Endodermal cell (in vitro differentiated cells): ENCODE results near the gene PRDM5. TPM values are rescaled to one million over a fixed set of nuclear protein-coding genes. Genes with fewer than 3 reads are reported as not detected.

Experiments used
- DNase-seq: peaks from one replicate; pipeline ENCODE4 v3.0.0-alpha.2; 2017
- H3K27ac ChIP-seq: 2 replicates; pipeline ENCODE4 v1.5.1; 2013; ENCODE audit warnings: mild to moderate bottlenecking, low read depth, low read length, moderate library complexity
- H3K27me3 ChIP-seq: 2 replicates; pipeline ENCODE4 v1.6.1; 2013; ENCODE audit warnings: mild to moderate bottlenecking, low read length, moderate library complexity; ENCODE audit not compliant: insufficient read depth, control insufficient read depth, poor library complexity, severe bottlenecking
- H3K36me3 ChIP-seq: 2 replicates; pipeline ENCODE4 v1.7.0; 2013; ENCODE audit warnings: mild to moderate bottlenecking, low read length, moderate library complexity; ENCODE audit not compliant: control insufficient read depth, insufficient read depth
- H3K4me1 ChIP-seq: one replicate; pipeline ENCODE4 v1.7.0; 2013; ENCODE audit warnings: low read length; ENCODE audit not compliant: control insufficient read depth, insufficient read depth
- H3K4me3 ChIP-seq: 2 replicates; pipeline ENCODE4 v1.5.1; 2013; ENCODE audit warnings: mild to moderate bottlenecking, low read length, moderate library complexity
- H3K9ac ChIP-seq: 2 replicates; pipeline ENCODE4 v1.6.1; 2013; ENCODE audit warnings: mild to moderate bottlenecking, low read length, moderate library complexity; ENCODE audit not compliant: poor library complexity, severe bottlenecking; ENCODE audit errors: extremely low read depth
- H3K9me3 ChIP-seq: 2 replicates; pipeline ENCODE4 v1.6.1; 2013; ENCODE audit warnings: mild to moderate bottlenecking, low read length, moderate library complexity; ENCODE audit not compliant: control insufficient read depth
- H3K27ac Mint-ChIP-seq: 2 replicates; pipeline ENCODE4 v1.8.0; 2020; ENCODE audit warnings: mixed read lengths
- H3K27me3 Mint-ChIP-seq: 2 replicates; pipeline ENCODE4 v1.8.0; 2021; ENCODE audit warnings: mild to moderate bottlenecking, mixed read lengths; ENCODE audit not compliant: insufficient read depth
- H3K36me3 Mint-ChIP-seq: 2 replicates; pipeline ENCODE4 v1.8.0; 2020; ENCODE audit warnings: low read depth, mixed read lengths
- H3K4me1 Mint-ChIP-seq: 2 replicates; pipeline ENCODE4 v1.8.0; 2020; ENCODE audit warnings: mixed read lengths
- H3K4me3 Mint-ChIP-seq: 2 replicates; pipeline ENCODE4 v1.8.0; 2020; ENCODE audit warnings: mild to moderate bottlenecking, moderate library complexity, mixed read lengths
- H3K9me3 Mint-ChIP-seq: 2 replicates; pipeline ENCODE4 v1.8.0; 2020; ENCODE audit warnings: mild to moderate bottlenecking, mixed read lengths
- CTCF ChIP-seq: fragments of 200-600 bp; sonication (generic); conservative IDR thresholded peaks from 2 replicates; pipeline ENCODE4 v1.5.0; 2021; ENCODE audit warnings: antibody characterized with exemption, mild to moderate bottlenecking
- WGBS, 2 experiments: methylation state at CpG; one replicate each; pipeline versions ENCODE4 v1.1.5 to v1.1.7; 2013; ENCODE audit warnings: missing lambda C conversion rate in 2 of 2, mixed read lengths in 1 of 2; ENCODE audit not compliant: insufficient coverage in 1 of 2, insufficient read length in 1 of 2; 5-methylcytosine and 5-hydroxymethylcytosine counted together
- total RNA-seq, 2 donors: library from RNA; stranded (reverse); fragmentation: NEBNext Ultra II Directional in 1 of 2; extraction: Animal tissue kit (Norgen Biotek cat#: 25700) in 1 of 2; gene quantifications; 2 replicates in 1 of 2; 3 replicates in 1 of 2; pipeline ENCODE4 v1.2.1, GENCODE V29; 2021

Gene PRDM5
- total RNA-seq, 2 donors from 2014 or later, result 18.3 to 19.1 TPM

GRCh38 chr4:120816296-120816965 is 106.1 kb downstream of the PRDM5 start:
- H3K9me3 ChIP-seq, result no peaks in the 10 kb centered on the region
- no peak for TF ChIP-seq CTCF
- no peaks in the 10 kb centered on the region for H3K4me1 ChIP-seq
- no peak overlapping the region for H3K4me3 Mint-ChIP-seq
- no peaks in the 10 kb centered on the region for H3K4me1 Mint-ChIP-seq
- H3K27ac ChIP-seq, result no peak overlapping the region
- H3K36me3 ChIP-seq, result no peaks in the 10 kb centered on the region
- H3K4me3 ChIP-seq, result no peak overlapping the region
- no peak overlapping the region for H3K9ac ChIP-seq
- H3K36me3 Mint-ChIP-seq, result no peaks in the 10 kb centered on the region
- H3K27me3 ChIP-seq, result no peaks in the 10 kb centered on the region
- no peak overlapping the region for H3K27ac Mint-ChIP-seq
- H3K27me3 Mint-ChIP-seq, result no peaks in the 10 kb centered on the region
- 93 to 98% methylated on average over 5 to 13 of the region's 13 CpGs for WGBS, 2 experiments
- no peaks in the 10 kb centered on the region for H3K9me3 Mint-ChIP-seq
- no peak for DNase-seq

GRCh38 chr4:120815361-120815760 is 107.2 kb downstream of the PRDM5 start:
- no peaks in the 10 kb centered on the region for H3K27me3 ChIP-seq
- peaks cover 4% of the 10 kb centered on the region for H3K9me3 ChIP-seq
- Mint-ChIP-seq H3K27ac (no peak overlapping the region), H3K9me3 (no peaks in the 10 kb centered on the region), H3K4me1 (no peaks in the 10 kb centered on the region), H3K27me3 (no peaks in the 10 kb centered on the region), H3K4me3 (no peak overlapping the region), H3K36me3 (peaks cover 3% of the 10 kb centered on the region)
- H3K4me3 ChIP-seq, result no peak overlapping the region
- no peak overlapping the region for H3K27ac ChIP-seq
- H3K9ac ChIP-seq, result no peak overlapping the region
- TF ChIP-seq CTCF, result no peak
- WGBS, 2 experiments, result 100% methylated on average over 1 of the region's 2 CpGs; no CpG with 5 or more reads in 1 of the 2 experiments
- no peak for DNase-seq
- H3K4me1 ChIP-seq, result no peaks in the 10 kb centered on the region
- H3K36me3 ChIP-seq, result no peaks in the 10 kb centered on the region

GRCh38 chr4:120814886-120815285 is 107.6 kb downstream of the PRDM5 start:
- no peak for DNase-seq
- 85 to 100% methylated on average over 1 to 2 of the region's 2 CpGs for WGBS, 2 experiments
- Mint-ChIP-seq H3K9me3 (peaks cover 1% of the 10 kb centered on the region), H3K27me3 (no peaks in the 10 kb centered on the region), H3K4me1 (no peaks in the 10 kb centered on the region), H3K27ac (no peak overlapping the region), H3K36me3 (peaks cover 6% of the 10 kb centered on the region), H3K4me3 (no peak overlapping the region)
- no peaks in the 10 kb centered on the region for H3K36me3 ChIP-seq
- no peak overlapping the region for H3K27ac ChIP-seq
- no peak overlapping the region for H3K4me3 ChIP-seq
- no peaks in the 10 kb centered on the region for H3K4me1 ChIP-seq
- peaks cover 7% of the 10 kb centered on the region for H3K9me3 ChIP-seq
- H3K9ac ChIP-seq, result no peak overlapping the region
- H3K27me3 ChIP-seq, result no peaks in the 10 kb centered on the region
- no peak for TF ChIP-seq CTCF
